Activated naive CD8-positive, alpha-beta T cell treated with anti-CD3 and anti-CD28 coated beads, Interleukin-2, amount 50 U/mL, for 24 hours (primary cell): ENCODE data around the gene ARHGEF17.

Experiments
- ATAC-seq: fragments of 150-1000 bp; cut with Tn5 transposase; one replicate; pipeline ENCODE4 v1.10.0; 2021
- DNase-seq: peaks from one replicate; pipeline ENCODE4 v3.0.0; 2021
- H3K27ac Mint-ChIP-seq: one replicate; pipeline ENCODE4 v1.8.0; 2021; ENCODE audit warnings: mild to moderate bottlenecking, mixed read lengths
- H3K27me3 Mint-ChIP-seq: one replicate; pipeline ENCODE4 v1.8.0; 2021; ENCODE audit warnings: mixed read lengths
- H3K36me3 Mint-ChIP-seq: one replicate; pipeline ENCODE4 v1.8.0; 2021; ENCODE audit warnings: low read depth, mixed read lengths
- H3K4me1 Mint-ChIP-seq: one replicate; pipeline ENCODE4 v1.8.0; 2021; ENCODE audit warnings: mixed read lengths
- H3K4me3 Mint-ChIP-seq: one replicate; pipeline ENCODE4 v1.8.0; 2021; ENCODE audit warnings: mild to moderate bottlenecking, moderate library complexity, mixed read lengths
- H3K9me3 Mint-ChIP-seq: one replicate; pipeline ENCODE4 v1.8.0; 2021; ENCODE audit warnings: mixed read lengths

Gene ARHGEF17

DNA sequence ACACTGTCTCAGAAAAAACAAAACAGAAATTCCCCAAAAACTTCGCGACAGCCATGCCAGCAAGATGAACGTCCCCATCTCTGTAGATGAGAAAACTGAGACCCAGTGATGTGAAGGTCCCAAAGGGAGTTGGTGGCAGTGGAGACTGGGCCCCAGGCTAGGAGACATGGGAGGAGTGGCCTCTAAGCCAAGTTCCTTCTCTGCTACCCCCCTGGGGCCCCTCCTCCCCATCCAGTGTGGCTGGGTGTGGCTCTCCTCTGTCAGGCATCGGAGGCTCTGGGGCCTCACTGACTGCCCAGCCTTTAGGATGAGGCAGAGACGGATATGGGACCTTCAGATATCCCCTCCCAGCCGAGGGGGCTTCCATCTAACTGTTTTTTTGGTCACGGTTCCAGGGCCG is 77.9 kb downstream of the ARHGEF17 start:
- Mint-ChIP-seq H3K9me3 (no peaks in the 10 kb centered on the region), H3K36me3 (no peaks in the 10 kb centered on the region), H3K27me3 (no peaks in the 10 kb centered on the region), H3K4me1 (peaks cover 59% of the 10 kb centered on the region), H3K4me3 (peak overlapping the region; percentile 6), H3K27ac (peak overlapping the region; percentile 62)
- ATAC-seq = no peak
- DNase-seq = no peak

- peak overlapping the region; percentile 62 for H3K27ac Mint-ChIP-seq
- ATAC-seq (no peak), DNase-seq (no peak)
- H3K9me3 Mint-ChIP-seq = no peaks in the 10 kb centered on the region
- H3K4me1 Mint-ChIP-seq = peaks cover 56% of the 10 kb centered on the region
- no peaks in the 10 kb centered on the region for H3K36me3 Mint-ChIP-seq
- no peaks in the 10 kb centered on the region for H3K27me3 Mint-ChIP-seq
- peak overlapping the region; percentile 6 for H3K4me3 Mint-ChIP-seq
These were observed 78.5 kb downstream of the ARHGEF17 start for GRCh38 chr11:73386546-73386945.

DNA sequence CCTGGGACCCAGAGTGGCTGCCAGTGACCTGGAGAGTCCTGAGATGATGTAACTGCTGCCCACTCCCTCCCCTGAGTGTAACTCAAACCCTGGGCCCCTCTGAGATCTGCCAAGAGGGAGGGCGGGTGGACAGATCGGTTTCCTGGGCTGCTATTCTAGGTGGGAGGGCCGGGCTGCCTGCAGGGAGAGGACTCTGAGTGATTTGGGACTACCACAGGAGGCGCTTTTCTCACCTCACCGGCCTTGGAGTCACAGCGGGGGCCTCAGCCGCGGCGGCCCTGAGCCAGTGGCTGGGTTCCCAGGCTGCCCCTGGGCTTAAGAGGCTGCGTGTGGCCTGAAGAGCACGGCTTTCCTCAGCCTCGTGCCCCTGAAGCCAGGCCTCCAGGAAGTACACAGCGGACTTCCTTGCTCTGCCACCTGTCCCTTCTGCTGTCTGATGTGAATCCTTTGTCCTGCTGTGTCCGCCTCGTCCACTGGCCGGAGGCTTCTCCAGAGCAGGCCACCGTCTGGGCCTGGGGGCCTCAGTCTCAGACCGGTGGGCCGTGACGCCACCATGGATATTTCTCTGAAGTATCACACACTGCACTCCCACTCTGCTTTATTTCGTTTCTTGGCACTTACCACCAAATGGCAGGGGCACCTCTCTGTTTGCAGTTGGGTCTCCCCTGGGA is 79.7 kb downstream of the ARHGEF17 start:
- Mint-ChIP-seq H3K4me1 (peaks cover 48% of the 10 kb centered on the region), H3K4me3 (no peak overlapping the region), H3K36me3 (peaks cover 2% of the 10 kb centered on the region), H3K27ac (peak overlapping the region; percentile 76), H3K27me3 (no peaks in the 10 kb centered on the region), H3K9me3 (no peaks in the 10 kb centered on the region)
- ATAC-seq (no peak), DNase-seq (no peak)

- H3K27me3 Mint-ChIP-seq = no peaks in the 10 kb centered on the region
- ATAC-seq = no peak
- peak overlapping the region; percentile 75 for H3K27ac Mint-ChIP-seq
- DNase-seq = no peak
- H3K36me3 Mint-ChIP-seq = peaks cover 2% of the 10 kb centered on the region
- H3K9me3 Mint-ChIP-seq = no peaks in the 10 kb centered on the region
- peaks cover 41% of the 10 kb centered on the region for H3K4me1 Mint-ChIP-seq
- no peak overlapping the region for H3K4me3 Mint-ChIP-seq
These were observed 80.4 kb downstream of the ARHGEF17 start for GRCh38 chr11:73388265-73389133.

DNA sequence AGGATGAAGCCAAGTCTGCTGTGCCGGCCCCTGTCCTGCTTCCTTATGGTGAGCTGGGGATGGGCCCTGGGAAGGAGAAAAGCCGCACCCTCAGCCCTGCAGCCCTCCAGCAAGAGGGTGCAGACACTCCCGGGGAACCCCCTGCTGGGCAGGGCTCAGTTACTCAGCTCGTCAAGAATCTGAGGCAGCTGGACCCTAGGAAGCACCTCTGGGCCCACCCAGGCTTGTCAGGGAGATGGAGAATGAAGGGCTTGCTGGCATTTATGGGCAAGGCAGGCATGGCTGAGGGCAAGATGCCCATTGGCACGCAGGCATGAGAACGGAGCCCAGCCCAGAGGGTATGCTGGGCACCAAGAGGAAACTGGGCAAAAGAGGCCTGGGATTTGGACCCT is 81.1 kb downstream of the ARHGEF17 start:
- Mint-ChIP-seq H3K9me3 (no peaks in the 10 kb centered on the region), H3K27me3 (no peaks in the 10 kb centered on the region), H3K27ac (no peak overlapping the region), H3K36me3 (peaks cover 2% of the 10 kb centered on the region), H3K4me1 (peaks cover 36% of the 10 kb centered on the region), H3K4me3 (no peak overlapping the region)
- DNase-seq (no peak), ATAC-seq (no peak)

DNA sequence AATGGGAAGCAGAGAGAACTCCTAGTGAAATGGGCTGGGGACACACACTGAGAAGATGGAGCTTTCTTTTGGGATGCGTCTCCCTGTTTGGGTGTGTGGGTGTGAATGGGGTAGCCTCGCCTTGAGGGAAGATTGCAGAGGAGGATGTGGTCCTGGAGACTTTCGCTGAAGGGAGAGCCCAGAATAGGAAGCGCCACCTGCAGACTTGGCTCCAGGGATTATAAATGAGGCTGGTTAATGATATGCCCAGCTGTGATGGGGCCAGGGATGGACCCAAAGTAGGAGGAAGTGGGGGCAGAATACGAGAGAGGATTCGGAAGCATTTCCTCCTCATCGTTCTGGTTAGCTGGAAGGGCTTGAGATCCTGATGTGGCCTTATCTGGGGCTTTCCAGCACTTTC is 81.8 kb downstream of the ARHGEF17 start:
- Mint-ChIP-seq H3K36me3 (peaks cover 2% of the 10 kb centered on the region), H3K27ac (no peak overlapping the region), H3K4me3 (no peak overlapping the region), H3K4me1 (peaks cover 28% of the 10 kb centered on the region), H3K27me3 (no peaks in the 10 kb centered on the region), H3K9me3 (no peaks in the 10 kb centered on the region)
- no peak for ATAC-seq
- DNase-seq = no peak

DNA sequence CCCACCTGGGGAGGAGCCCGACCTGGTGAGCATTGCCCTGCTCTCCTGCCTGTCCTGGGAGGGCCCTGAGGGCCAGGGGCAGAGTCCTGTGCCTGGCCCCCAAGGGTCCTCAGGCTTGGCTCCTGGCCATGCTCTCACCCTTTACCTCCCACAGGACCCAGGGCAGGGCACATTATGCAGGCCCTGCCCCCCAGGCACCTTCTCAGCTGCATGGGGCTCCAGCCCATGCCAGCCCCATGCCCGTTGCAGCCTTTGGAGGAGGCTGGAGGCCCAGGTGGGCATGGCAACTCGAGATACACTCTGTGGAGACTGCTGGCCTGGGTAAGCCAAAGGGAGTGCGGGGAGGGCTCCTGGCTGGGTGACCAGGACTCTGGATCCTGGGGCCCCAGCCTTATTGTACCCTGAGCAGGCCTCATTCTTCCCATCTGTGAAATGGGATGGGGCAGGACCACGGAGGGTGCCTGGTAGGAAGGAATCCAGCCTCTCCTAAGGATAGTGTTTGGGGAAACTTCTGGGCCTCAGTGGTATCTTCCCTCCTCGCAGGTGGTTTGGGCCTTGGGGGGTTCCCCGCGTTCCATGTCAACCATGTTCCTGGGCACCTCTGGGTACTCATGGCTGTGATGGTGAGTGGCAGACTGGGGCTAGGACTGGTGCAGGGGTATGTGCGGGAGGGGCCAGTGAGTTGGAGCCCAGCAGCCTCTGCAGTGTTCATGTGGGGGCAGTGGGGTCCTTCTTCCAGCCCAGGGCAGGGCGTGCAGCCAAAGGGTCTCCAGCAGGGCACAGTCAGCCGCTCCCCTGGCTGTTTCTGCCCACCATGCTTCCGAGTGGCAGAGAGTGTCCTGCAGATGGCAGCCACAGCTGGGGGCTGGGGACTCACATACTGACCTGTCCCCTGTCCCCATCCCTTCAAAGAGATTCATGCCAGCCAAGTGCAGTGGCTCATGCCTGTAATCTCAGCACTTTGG is 82.8 kb downstream of the ARHGEF17 start:
- H3K27ac Mint-ChIP-seq = no peak overlapping the region
- ATAC-seq = no peak
- H3K36me3 Mint-ChIP-seq = peaks cover 4% of the 10 kb centered on the region
- DNase-seq = no peak
- peaks cover 19% of the 10 kb centered on the region for H3K4me1 Mint-ChIP-seq
- H3K9me3 Mint-ChIP-seq = no peaks in the 10 kb centered on the region
- no peak overlapping the region for H3K4me3 Mint-ChIP-seq
- H3K27me3 Mint-ChIP-seq = no peaks in the 10 kb centered on the region

DNA sequence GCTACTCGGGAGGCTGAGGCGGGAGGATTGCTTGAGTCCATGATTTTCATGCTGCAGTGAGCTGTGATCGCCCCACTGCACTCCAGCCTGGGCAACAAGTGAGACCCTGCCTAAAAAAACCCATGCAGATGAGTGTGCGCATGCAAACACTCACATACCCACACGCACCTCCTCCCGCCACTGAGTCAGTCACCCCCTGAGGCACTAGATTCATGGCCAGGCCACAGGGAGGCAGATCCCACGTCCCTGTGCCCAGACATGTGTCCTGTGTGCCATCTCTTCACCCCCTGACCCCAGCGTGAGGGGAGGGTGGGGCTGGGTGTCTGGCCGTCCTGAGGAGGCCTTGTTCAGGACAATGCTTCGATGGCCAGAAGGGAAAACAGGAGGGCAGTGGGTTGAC is 83.6 kb downstream of the ARHGEF17 start:
- Mint-ChIP-seq H3K4me1 (peaks cover 12% of the 10 kb centered on the region), H3K9me3 (no peaks in the 10 kb centered on the region), H3K36me3 (peaks cover 7% of the 10 kb centered on the region), H3K27me3 (no peaks in the 10 kb centered on the region), H3K27ac (no peak overlapping the region), H3K4me3 (no peak overlapping the region)
- no peak for ATAC-seq
- no peak for DNase-seq

GRCh38 chr11:73392108-73393010 is 84.3 kb downstream of the ARHGEF17 start:
- no peak for ATAC-seq
- peaks cover 14% of the 10 kb centered on the region for H3K36me3 Mint-ChIP-seq
- H3K27me3 Mint-ChIP-seq = no peaks in the 10 kb centered on the region
- no peak overlapping the region for H3K27ac Mint-ChIP-seq
- no peak overlapping the region for H3K4me3 Mint-ChIP-seq
- DNase-seq = no peak
- peaks cover 6% of the 10 kb centered on the region for H3K4me1 Mint-ChIP-seq
- H3K9me3 Mint-ChIP-seq = no peaks in the 10 kb centered on the region

GRCh38 chr11:73393011-73393380 is 84.9 kb downstream of the ARHGEF17 start:
- peaks cover 4% of the 10 kb centered on the region for H3K4me1 Mint-ChIP-seq
- H3K27ac Mint-ChIP-seq = no peak overlapping the region
- H3K36me3 Mint-ChIP-seq = peaks cover 16% of the 10 kb centered on the region
- no peaks in the 10 kb centered on the region for H3K27me3 Mint-ChIP-seq
- DNase-seq = no peak
- no peak for ATAC-seq
- H3K4me3 Mint-ChIP-seq = no peak overlapping the region
- no peaks in the 10 kb centered on the region for H3K9me3 Mint-ChIP-seq

- H3K4me3 Mint-ChIP-seq = no peak overlapping the region
- ATAC-seq = peak; percentile 66
- no peak overlapping the region for H3K27ac Mint-ChIP-seq
These were observed 85.7 kb downstream of the ARHGEF17 start for GRCh38 chr11:73393479-73394415.

DNA sequence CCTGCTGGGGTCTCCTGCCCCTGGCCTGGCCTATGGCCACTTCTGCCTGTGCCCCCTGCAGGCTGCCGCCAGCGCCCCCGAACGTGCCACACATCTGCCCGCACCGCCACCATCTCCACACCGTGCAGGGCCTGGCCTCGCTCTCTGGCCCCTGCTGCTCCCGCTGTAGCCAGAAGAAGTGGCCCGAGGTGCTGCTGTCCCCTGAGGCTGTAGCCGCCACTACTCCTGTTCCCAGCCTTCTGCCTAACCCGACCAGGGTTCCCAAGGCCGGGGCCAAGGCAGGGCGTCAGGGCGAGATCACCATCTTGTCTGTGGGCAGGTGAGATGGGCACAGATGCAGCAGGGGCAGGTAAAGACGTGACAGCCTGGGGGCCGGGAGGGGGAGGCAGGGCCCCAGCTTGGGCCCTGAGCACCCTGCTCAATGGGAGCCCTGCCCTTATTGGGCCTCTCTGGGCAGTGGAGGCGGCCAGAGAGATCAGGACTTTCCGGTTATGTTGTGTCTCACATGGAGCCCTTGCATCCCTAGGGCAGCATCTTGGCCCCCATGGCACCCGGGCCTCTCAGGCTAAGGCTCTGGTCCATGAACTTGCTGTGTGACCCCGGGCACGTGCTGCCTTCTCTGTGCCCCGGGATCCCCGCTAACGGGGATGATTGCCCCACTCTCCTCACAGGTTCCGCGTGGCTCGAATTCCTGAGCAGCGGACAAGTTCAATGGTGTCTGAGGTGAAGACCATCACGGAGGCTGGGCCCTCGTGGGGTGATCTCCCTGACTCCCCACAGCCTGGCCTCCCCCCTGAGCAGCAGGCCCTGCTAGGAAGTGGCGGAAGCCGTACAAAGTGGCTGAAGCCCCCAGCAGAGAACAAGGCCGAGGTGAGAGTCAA is 86.6 kb downstream of the ARHGEF17 start:
- H3K27me3 Mint-ChIP-seq = no peaks in the 10 kb centered on the region
- ATAC-seq (no peak), DNase-seq (no peak)
- H3K36me3 Mint-ChIP-seq = peaks cover 17% of the 10 kb centered on the region
- peaks cover 1% of the 10 kb centered on the region for H3K4me1 Mint-ChIP-seq
- no peak overlapping the region for H3K27ac Mint-ChIP-seq
- H3K9me3 Mint-ChIP-seq = no peaks in the 10 kb centered on the region
- H3K4me3 Mint-ChIP-seq = no peak overlapping the region

More at GRCh38 chr11:73393479-73394415, 85.7 kb downstream of the ARHGEF17 start:
- H3K36me3 Mint-ChIP-seq = peaks cover 17% of the 10 kb centered on the region
- no peaks in the 10 kb centered on the region for H3K4me1 Mint-ChIP-seq
- no peaks in the 10 kb centered on the region for H3K9me3 Mint-ChIP-seq
- DNase-seq = peak; percentile 61
- no peaks in the 10 kb centered on the region for H3K27me3 Mint-ChIP-seq
